Measurements from ENCODE around the gene ALOXE3.

The ALOXE3 gene

DNA sequence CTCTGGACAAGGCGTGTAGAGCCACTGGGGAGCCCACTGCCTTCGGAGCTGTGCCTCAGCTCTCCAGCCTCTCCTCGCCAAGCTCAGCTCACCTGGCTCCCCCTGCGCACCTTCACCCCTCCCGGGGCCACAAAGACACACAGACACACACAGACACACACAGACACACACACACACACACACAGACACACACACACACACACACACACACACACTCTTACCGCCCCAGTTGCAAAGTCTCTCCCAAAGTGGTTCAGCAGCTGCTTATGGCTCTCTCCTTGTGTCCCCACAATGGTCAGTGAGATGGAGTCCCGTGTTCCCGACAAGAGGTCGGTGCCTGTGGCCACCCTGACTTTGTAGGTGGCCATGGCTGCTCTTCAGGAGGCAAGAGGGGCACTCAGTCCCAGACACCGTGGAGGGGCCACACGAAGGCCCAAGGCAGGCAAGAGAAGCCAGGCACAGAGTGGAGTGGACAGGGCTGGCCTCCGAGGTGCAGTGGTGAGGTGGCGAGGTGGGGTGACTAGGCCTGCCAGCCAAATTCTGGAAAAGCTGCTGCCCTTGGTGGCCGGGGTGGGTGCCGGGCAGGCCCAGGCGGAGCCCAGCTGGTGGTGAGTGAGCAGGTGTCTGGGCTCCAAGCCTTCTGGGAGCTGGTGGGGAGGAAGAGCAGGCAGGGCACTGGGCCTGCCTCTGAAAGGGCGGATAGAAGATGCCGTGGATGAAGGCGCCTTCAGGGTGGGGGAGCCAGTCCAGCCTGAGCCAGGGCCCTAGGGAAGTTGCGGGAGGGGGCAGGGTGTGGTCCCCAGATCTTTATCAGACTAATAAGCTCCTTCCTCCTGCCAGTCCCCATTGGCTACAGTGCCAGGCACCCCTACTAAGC, 31.0 kb downstream of the ALOXE3 start, which contains the start of gene ALOX12B:
Gene ALOX12B, minus strand, starts transcription at position 642 of the 877 bp plus-strand sequence. Its CDS starts 274 bp downstream, at position 368.
- TF ChIP-seq, protein P1, sequence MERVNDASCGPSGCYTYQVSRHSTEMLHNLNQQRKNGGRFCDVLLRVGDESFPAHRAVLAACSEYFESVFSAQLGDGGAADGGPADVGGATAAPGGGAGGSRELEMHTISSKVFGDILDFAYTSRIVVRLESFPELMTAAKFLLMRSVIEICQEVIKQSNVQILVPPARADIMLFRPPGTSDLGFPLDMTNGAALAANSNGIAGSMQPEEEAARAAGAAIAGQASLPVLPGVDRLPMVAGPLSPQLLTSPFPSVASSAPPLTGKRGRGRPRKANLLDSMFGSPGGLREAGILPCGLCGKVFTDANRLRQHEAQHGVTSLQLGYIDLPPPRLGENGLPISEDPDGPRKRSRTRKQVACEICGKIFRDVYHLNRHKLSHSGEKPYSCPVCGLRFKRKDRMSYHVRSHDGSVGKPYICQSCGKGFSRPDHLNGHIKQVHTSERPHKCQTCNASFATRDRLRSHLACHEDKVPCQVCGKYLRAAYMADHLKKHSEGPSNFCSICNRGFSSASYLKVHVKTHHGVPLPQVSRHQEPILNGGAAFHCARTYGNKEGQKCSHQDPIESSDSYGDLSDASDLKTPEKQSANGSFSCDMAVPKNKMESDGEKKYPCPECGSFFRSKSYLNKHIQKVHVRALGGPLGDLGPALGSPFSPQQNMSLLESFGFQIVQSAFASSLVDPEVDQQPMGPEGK (CRISPR knock-in tag; IDR thresholded peaks at IDR 0.05; ENCODE audit: borderline replicate concordance) = no peak
- TF ChIP-seq, protein P2, sequence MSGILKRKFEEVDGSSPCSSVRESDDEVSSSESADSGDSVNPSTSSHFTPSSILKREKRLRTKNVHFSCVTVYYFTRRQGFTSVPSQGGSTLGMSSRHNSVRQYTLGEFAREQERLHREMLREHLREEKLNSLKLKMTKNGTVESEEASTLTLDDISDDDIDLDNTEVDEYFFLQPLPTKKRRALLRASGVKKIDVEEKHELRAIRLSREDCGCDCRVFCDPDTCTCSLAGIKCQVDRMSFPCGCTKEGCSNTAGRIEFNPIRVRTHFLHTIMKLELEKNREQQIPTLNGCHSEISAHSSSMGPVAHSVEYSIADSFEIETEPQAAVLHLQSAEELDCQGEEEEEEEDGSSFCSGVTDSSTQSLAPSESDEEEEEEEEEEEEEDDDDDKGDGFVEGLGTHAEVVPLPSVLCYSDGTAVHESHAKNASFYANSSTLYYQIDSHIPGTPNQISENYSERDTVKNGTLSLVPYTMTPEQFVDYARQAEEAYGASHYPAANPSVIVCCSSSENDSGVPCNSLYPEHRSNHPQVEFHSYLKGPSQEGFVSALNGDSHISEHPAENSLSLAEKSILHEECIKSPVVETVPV (CRISPR knock-in tag; IDR thresholded peaks at IDR 0.05) = no peak
- no peak for TF ChIP-seq ESRRG (CRISPR knock-in tag; IDR thresholded peaks at IDR 0.05)
- no peak for ATAC-seq

DNA sequence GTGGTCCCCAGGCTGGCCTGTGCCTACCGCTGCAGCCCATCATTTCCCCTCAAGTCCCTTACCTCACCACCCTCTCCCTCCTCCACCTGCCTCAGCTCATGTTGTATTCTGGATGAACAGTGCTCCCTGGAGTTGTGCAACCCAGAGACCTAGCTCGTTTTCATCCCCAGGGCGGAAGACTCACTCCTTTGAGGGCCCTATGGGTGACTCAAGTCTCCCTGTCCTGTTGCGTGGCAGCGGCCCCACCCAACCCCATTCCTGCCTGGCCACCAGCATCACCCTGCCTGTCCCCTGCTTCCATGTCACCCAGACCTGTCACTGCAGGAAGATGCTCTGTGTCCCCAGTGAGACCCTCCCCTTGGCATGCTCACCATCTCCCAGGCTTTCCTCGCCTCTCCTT, 34.1 kb downstream of the ALOXE3 start:
- TF ChIP-seq ZFP30 (CRISPR knock-in tag; IDR thresholded peaks at IDR 0.05) (no peak), SNAI2 (CRISPR knock-in tag; IDR thresholded peaks at IDR 0.05) (no peak), ZNF8 (CRISPR knock-in tag; IDR thresholded peaks at IDR 0.05) (no peak), ZNF70 (CRISPR knock-in tag; IDR thresholded peaks at IDR 0.05) (no peak), GLIS3 (CRISPR knock-in tag; IDR thresholded peaks at IDR 0.05) (no peak), ARNTL (CRISPR knock-in tag; IDR thresholded peaks at IDR 0.05; ENCODE audit: borderline replicate concordance, low read depth) (no peak), ZFP3 (CRISPR knock-in tag; IDR thresholded peaks at IDR 0.05) (no peak), ZNF565 (CRISPR knock-in tag; conservative IDR thresholded peaks at IDR 0.05; ENCODE audit: low read depth) (no peak), ESRRG (CRISPR knock-in tag; IDR thresholded peaks at IDR 0.05) (no peak), PPARA (CRISPR knock-in tag; IDR thresholded peaks at IDR 0.05; ENCODE audit: borderline replicate concordance) (no peak), CSDC2 (CRISPR knock-in tag; IDR thresholded peaks at IDR 0.05) (no peak)
- ATAC-seq = no peak

DNA sequence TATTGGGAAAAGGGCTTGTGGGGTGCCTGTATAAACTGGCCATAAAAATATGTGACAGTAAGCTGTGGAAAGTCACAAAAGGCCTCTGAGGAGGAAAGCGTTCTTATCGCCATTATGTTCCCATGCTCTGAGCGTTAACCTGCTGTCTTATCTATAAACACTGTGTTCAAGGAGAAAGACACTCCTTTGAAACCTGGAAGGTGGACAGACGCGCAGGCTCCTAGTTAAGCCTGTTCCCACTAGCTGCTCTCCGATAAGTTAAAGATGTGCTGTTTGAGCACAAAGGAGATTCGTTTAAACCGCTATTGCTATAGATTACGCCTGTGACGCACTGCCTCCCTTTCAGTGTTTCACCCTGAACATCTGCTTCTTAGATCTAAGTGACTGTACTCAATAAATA, 36.0 kb downstream of the ALOXE3 start:
- TF ChIP-seq PPARA (CRISPR knock-in tag; IDR thresholded peaks at IDR 0.05; ENCODE audit: borderline replicate concordance) (no peak), ZC3H10 (CRISPR knock-in tag; IDR thresholded peaks at IDR 0.05) (no peak), ZFP30 (CRISPR knock-in tag; IDR thresholded peaks at IDR 0.05) (no peak), ZNF70 (CRISPR knock-in tag; IDR thresholded peaks at IDR 0.05) (no peak), ZNF565 (CRISPR knock-in tag; conservative IDR thresholded peaks at IDR 0.05; ENCODE audit: low read depth) (no peak), SNAI2 (CRISPR knock-in tag; IDR thresholded peaks at IDR 0.05) (no peak), CSDC2 (CRISPR knock-in tag; IDR thresholded peaks at IDR 0.05) (no peak), TCF4 (CRISPR knock-in tag; IDR thresholded peaks at IDR 0.05; ENCODE audit: borderline replicate concordance) (no peak), OSR1 (CRISPR knock-in tag; IDR thresholded peaks at IDR 0.05) (no peak), GLIS3 (CRISPR knock-in tag; IDR thresholded peaks at IDR 0.05) (no peak), BACH2 (CRISPR knock-in tag; IDR thresholded peaks at IDR 0.05; ENCODE audit: borderline replicate concordance) (no peak), TOX (CRISPR knock-in tag; IDR thresholded peaks at IDR 0.05; ENCODE audit: borderline replicate concordance) (no peak), ISL1 (CRISPR knock-in tag; IDR thresholded peaks at IDR 0.05) (no peak), RARB (CRISPR knock-in tag; IDR thresholded peaks at IDR 0.05) (no peak), ZFP3 (CRISPR knock-in tag; IDR thresholded peaks at IDR 0.05) (no peak)
- TF ChIP-seq, protein P3, sequence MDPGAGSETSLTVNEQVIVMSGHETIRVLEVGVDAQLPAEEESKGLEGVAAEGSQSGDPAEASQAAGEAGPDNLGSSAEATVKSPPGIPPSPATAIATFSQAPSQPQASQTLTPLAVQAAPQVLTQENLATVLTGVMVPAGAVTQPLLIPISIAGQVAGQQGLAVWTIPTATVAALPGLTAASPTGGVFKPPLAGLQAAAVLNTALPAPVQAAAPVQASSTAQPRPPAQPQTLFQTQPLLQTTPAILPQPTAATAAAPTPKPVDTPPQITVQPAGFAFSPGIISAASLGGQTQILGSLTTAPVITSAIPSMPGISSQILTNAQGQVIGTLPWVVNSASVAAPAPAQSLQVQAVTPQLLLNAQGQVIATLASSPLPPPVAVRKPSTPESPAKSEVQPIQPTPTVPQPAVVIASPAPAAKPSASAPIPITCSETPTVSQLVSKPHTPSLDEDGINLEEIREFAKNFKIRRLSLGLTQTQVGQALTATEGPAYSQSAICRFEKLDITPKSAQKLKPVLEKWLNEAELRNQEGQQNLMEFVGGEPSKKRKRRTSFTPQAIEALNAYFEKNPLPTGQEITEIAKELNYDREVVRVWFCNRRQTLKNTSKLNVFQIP (CRISPR knock-in tag; IDR thresholded peaks at IDR 0.05; ENCODE audit: borderline replicate concordance, low read depth) = no peak
- TF ChIP-seq, protein P4, sequence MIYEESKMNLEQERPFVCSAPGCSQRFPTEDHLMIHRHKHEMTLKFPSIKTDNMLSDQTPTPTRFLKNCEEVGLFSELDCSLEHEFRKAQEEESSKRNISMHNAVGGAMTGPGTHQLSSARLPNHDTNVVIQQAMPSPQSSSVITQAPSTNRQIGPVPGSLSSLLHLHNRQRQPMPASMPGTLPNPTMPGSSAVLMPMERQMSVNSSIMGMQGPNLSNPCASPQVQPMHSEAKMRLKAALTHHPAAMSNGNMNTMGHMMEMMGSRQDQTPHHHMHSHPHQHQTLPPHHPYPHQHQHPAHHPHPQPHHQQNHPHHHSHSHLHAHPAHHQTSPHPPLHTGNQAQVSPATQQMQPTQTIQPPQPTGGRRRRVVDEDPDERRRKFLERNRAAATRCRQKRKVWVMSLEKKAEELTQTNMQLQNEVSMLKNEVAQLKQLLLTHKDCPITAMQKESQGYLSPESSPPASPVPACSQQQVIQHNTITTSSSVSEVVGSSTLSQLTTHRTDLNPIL (CRISPR knock-in tag; IDR thresholded peaks at IDR 0.05; ENCODE audit: low read depth) = no peak
- TF ChIP-seq, protein P2 (CRISPR knock-in tag; IDR thresholded peaks at IDR 0.05) = no peak
- TF ChIP-seq, protein P5, sequence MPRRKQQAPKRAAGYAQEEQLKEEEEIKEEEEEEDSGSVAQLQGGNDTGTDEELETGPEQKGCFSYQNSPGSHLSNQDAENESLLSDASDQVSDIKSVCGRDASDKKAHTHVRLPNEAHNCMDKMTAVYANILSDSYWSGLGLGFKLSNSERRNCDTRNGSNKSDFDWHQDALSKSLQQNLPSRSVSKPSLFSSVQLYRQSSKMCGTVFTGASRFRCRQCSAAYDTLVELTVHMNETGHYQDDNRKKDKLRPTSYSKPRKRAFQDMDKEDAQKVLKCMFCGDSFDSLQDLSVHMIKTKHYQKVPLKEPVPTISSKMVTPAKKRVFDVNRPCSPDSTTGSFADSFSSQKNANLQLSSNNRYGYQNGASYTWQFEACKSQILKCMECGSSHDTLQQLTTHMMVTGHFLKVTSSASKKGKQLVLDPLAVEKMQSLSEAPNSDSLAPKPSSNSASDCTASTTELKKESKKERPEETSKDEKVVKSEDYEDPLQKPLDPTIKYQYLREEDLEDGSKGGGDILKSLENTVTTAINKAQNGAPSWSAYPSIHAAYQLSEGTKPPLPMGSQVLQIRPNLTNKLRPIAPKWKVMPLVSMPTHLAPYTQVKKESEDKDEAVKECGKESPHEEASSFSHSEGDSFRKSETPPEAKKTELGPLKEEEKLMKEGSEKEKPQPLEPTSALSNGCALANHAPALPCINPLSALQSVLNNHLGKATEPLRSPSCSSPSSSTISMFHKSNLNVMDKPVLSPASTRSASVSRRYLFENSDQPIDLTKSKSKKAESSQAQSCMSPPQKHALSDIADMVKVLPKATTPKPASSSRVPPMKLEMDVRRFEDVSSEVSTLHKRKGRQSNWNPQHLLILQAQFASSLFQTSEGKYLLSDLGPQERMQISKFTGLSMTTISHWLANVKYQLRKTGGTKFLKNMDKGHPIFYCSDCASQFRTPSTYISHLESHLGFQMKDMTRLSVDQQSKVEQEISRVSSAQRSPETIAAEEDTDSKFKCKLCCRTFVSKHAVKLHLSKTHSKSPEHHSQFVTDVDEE (CRISPR knock-in tag; IDR thresholded peaks at IDR 0.05) = no peak
- TF ChIP-seq, protein P1 (CRISPR knock-in tag; IDR thresholded peaks at IDR 0.05; ENCODE audit: borderline replicate concordance) = no peak
- no peak for ATAC-seq

Data from SK-N-SH treated with all-trans-retinoic acid at 6 μM for 48 hours (cell line).